GM18867 (cell line): ENCODE data around the gene KIAA1671.
"Not testable (repeated sequence)": the region's sequence is repeated elsewhere in the genome, so short reads cannot be mapped to it uniquely, and the experiment has no call there.

Source experiments
- ATAC-seq: cut with Tn5 transposase; IDR thresholded peaks from one replicate; pipeline ENCODE4 v1.9.1; 2021; ENCODE audit warnings: mild to moderate bottlenecking, moderate library complexity; ENCODE audit not compliant: unreplicated experiment

KIAA1671 gene

GRCh38 chr22:25183949-25184619, 231.6 kb downstream of the KIAA1671 start:
- no peak for ATAC-seq

DNA sequence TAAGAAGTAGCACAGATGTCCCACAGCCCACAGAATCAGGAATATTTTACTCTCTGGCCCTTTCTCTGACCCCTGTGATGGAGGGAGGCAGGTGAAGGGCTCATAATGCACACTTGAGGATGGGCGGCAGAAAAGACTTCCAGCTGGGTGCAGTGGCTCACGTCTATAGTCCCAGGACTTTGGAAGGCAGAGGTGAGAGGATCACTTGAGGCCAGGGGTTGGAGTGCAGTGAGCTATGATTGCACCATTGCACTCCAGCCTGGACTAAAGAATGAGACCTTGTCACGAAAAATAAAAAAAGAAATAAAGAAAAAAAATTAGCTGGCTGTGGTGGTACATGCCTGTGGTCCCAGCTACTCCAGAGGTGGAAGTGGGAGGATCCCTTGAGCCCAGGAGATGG, 233.6 kb downstream of the KIAA1671 start:
- no peak for ATAC-seq

DNA sequence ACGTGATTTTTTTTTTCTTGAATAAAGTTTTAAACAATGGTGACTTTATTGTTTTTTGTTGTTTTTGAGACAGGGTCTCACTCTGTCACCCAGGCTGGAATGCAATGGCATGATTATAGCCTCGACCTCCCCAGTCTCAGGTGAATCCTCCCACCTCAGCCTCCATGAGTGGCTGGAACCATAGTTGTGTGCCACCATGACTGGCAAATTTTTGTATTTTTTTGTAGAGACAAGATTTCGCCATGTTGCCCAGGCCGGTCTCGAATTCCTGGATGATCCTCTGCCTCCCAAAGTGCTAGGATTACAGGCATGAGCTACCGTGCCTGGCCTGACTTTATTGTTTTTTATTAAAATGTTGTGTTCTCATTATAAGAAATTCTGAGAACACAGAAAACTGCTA, 235.0 kb downstream of the KIAA1671 start:
- ATAC-seq, result no peak

- ATAC-seq, result no peak
These were observed 239.9 kb downstream of the KIAA1671 start for GRCh38 chr22:25192406-25192805.

DNA sequence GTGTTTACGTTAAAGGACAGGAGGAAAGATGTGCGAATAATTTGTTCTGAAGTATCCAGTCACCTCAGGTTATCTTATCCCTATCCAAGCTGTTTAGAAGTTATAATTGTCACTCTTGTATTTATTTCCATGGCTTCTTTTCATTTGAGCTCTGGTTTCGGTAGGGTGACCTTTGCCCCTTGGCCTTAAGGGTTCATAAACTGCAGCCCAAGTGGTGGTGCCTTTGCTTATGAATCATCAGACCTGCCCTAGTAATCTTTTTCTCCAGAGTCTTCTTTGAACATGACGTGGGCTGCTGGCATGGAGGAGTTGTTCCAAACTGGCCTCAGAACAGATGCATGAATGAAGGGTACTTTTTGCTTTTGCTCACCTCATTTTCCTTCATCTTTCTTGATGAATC, 240.6 kb downstream of the KIAA1671 start:
- no peak for ATAC-seq

- no peak for ATAC-seq
These were observed 241.0 kb downstream of the KIAA1671 start for GRCh38 chr22:25193548-25193947.

DNA sequence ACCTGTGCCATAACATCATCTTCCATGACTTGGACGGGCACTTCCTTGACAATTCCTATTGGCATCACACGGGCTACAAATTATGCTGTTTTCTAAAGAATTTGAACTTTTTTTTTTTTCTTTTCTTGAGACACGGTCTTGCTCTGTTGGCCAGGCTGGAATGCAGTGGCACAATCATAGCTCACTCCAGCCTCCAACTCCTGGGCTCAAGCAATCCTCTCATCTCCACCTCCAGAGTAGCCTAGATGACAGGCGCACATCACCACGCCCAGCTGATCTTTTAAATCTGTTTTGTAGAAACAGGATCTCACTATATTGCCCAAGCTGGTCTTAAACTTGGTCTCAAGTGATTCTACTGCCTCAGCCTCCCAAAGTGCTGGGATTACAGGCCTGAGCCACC, 243.8 kb downstream of the KIAA1671 start:
- ATAC-seq, result no peak

DNA sequence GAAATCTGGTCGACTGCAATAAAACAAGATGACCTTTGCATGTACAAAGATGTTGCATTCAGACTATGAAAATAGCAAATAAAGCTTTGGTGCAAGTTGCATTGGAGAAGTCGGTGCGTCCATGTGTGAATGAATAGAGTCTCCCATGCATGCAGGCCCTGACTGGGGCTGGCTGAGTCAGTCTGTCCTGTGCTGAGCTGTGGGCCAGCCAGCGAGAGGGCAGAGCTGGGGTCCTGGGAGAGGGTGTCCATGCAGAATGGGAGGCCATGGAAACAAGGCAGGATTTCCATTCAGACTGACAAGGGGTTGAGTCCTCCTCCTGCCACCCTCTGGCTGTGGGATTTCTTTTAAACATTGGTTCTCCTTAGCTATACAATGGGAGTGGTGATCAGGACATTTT, 244.8 kb downstream of the KIAA1671 start:
- ATAC-seq, result no peak

DNA sequence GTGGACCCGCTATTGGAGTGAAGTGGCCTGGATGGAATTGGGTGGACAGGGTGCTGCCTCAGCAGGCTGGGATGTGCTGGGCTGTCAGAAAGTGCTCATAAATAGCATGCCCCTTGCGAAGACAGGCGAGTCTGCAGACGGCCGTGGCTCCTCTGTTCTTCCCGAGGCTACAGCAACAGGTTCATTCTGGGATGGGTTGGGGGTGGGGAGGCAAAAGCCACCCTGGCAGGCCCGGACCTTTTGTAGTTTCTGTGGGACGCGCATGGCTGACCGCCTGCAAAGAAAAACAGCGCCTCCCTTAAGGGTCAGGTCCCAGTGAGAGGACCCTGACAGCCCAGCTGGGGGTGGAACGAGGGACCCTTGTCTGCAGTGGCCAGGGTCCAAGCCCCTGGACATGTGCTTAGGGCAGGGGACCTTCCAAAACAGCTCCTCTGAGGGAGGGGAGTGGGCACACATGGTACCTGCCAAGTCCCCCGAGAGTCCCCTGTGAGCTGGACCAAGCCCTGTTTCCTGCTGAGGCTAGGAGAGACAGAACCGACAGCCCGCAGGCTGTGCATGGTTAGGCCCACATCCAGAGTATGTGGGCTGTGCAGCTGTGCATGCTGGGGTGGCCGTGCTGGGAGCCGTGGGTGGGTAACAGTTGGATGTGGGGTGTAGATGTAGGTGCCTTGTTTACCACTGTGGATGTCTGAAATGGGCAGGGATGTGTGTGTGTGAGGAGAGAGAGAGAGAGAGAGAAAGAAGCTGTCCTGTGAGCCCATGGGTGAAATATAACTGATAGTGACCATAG, 247.4 kb downstream of the KIAA1671 start, which contains the start of gene CRYBB3:
CRYBB3 (plus strand) TSS at position 128 of the 790 bp plus-strand sequence. CDS start 1,539 bp downstream, outside the sequence.
- no peak for ATAC-seq

DNA sequence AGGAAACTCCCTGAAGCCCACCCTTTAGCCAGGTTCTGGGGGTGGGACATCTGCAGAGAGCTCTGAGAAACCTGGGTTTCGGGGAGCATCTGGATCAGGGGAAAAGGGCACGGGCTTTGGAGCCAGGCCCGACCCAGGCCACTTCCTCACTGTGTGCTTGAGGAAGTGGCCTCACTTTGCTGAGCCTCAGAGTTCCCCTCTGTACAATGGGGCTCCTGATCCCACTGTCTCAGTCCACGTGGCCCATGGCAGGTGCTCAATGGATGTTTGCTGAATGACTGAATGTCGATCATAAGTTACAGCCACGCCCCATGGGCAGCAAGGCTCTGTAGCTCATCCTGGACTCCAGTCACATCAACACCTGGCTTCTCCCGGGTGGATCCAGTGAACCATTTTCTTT, 248.5 kb downstream of the KIAA1671 start:
- ATAC-seq, result no peak

DNA sequence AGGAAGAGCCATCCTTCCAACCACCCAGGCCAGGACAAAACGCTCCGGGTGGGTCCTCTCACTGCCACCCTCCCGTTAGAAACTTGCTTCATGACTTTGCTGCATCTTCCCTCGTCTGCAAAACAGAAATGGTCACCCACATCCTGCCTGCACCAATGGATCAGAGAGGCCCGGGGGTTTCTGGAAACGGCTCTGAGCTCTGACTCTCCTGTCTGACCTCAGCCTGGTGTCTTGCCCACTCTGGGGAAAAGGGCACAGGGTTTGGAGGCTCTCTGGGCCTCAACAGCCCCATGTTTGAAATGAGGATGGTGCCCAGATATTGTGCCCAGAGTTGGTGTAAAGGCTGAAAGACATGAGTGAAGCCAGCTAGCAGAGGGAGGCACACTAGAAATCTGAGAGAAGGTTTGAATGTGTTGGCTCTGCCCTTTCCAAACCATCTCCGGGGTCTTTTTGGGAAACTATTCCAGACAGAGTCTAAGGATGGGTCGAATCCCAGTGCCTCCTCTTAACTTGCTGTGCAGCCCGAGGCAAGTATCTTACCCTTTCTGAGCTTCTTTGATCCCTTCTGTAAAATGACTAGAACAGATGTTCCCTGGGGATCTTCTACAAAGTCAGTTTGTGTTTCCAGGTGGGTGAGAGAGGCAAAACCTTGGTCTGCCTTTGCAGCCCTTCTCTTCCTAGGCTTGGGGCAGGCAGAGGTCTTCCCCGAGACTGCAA, 249.2 kb downstream of the KIAA1671 start:
- ATAC-seq, result no peak

GRCh38 chr22:25202290-25202921, 249.9 kb downstream of the KIAA1671 start:
- ATAC-seq, result no peak

DNA sequence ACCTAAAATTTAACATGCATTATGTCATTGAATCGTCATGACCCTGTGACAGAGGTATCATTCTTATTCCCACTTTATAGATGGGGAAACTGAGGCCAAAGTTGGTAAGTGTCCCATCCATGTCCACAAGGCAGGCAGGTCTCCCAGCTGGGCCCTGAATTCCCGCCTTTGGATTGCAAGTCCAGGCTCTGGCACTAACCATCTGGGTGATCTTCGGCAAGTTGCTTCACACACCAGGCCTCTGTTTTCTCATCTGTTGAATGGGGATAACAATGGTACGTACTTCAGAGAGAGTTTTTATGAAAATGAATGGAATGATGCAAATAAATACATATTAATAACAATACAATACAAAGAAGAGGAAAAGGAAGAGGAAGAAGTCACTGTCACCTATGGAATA, 250.6 kb downstream of the KIAA1671 start:
- no peak for ATAC-seq

DNA sequence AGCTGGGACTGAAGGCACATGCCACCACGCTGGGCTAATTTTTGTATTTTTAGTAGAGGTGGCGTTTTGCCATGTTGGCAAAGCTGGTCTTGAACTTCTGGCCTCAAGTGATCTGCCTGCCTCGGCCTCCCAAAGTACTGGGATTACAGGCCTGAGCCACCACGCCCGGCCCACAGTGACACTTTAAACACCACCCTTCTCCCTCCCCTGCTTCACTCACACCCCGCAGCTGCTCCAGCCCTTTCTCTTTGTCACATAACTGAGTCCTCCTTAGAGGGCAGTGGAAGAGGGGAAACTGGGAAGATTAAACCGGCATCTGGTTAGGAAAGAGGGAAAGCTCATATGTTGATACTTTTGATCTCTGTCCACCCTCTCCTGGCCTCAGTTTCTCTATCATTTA, 252.0 kb downstream of the KIAA1671 start:
- ATAC-seq, result not testable (repeated sequence)

- ATAC-seq, result no peak
These were observed 253.3 kb downstream of the KIAA1671 start for GRCh38 chr22:25205847-25206246.

GRCh38 chr22:25206998-25207397, 254.5 kb downstream of the KIAA1671 start:
- ATAC-seq, result no peak

DNA sequence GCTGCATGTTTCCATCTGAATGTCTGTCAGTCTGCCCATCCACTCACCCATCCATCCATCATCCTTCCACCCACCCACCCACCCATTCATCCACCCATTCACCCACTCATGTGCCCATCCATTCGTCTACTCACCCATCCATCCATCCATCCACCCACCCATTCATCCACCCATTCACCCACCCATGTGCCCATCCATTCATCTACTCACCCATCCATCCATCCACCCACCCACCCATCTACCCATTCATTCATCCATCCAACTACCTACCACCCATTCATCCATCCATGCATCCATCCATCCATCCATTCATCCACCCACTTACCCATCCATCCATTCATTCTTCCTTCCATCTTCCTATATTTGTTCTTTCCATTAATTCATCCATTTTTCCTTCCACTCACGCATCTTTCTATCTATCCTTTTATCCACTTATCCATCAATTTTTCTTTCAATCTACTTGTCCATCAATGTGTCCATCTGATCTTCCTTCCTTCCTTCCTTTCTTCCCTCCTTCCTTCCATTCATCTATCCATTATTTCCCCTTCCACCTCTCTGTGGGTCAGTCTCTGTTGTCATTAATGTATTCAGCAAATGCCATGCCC, 255.1 kb downstream of the KIAA1671 start:
- no peak for ATAC-seq

DNA sequence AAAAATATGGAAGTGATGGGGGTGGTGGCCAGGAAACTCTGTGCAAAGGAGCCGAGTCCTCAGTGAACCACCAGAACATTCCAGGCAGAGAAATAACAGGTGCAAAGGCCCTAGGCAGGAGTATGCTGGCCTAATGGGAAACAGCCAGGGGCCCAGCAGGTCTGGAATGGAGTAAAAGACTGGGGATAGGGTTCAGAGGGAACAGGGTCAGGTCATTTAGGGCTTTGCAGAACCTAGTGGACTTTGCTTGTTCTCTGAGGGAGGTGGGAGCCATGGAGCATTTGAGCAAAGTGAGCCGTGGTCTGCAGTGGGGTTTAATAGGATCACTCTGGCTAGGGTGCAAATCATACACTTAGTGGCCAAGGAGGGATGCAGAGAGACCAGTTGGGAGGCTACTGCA, 255.8 kb downstream of the KIAA1671 start:
- no peak for ATAC-seq

DNA sequence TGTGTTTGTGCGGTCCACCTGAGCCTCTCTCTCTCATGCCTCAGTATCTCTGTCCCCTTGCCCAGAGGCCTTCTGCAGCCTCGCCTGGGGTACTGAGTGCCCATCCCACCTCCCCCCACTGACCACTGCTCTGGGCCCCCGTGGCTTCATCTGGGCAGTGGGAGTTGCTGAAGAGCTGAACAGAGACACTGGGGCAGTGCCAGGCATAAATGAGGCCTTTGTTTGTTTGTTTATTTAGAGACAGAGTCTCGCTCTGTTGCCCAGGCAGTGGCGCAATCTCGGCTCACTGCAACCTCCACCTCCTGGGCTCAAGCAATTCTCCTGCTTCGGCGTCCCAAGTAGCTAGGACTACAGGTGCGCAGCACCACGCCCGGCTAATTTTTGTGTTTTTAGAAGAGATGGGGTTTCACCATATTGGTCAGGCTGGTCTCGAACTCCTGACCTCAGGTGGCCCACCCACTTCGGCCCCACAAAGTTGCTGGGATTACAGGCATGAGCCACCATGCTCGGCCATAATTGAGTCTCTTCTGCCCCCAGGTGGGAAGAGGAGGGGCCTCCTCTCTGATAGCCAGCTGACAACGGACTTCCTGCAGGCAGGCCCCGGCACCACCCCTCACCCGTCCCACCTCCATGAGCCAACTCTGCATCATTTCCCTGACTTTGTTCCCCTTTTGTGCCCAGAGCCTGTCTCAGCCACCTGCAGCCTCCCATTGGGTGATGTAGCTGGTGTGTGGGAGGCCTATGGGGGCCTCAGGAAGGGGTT, 256.4 kb downstream of the KIAA1671 start:
- no peak for ATAC-seq

DNA sequence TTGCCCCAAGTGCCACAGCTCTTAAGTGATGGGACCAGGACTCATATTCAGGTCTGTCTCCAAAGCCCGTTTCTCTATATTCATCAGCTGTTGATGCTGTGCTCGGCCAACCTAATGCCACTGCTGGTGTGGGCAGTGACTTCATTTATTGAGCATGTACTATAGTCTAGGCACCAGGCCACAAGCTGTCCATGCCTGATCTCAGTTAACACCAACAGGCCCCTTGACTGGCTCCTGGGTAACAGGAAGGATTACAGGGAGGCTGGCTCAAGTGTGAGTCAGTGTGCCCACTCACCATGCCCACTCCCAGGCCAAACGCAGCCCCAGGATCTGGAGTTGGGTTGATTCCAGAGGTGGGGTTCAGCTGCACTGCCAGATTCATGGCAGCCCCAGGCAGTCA, 258.3 kb downstream of the KIAA1671 start:
- ATAC-seq, result no peak
